Nephron progenitor cell (in vitro differentiated cells): Measurements from ENCODE around the gene POFUT2.

ENCODE experiments used
- DNase-seq: peaks from one replicate; pipeline ENCODE4 v3.0.0; 2021
- H3K27ac Mint-ChIP-seq: 2 replicates; pipeline ENCODE4 v1.8.0; 2021; ENCODE audit warnings: mild to moderate bottlenecking, moderate library complexity, mixed read lengths
- H3K27me3 Mint-ChIP-seq: 2 replicates; pipeline ENCODE4 v1.8.0; 2021; ENCODE audit warnings: mild to moderate bottlenecking, low read depth, mixed read lengths; ENCODE audit not compliant: poor library complexity
- H3K36me3 Mint-ChIP-seq: 2 replicates; pipeline ENCODE4 v1.8.0; 2021; ENCODE audit warnings: low read depth, mixed read lengths
- H3K4me1 Mint-ChIP-seq: 2 replicates; pipeline ENCODE4 v1.8.0; 2021; ENCODE audit warnings: mixed read lengths
- H3K4me3 Mint-ChIP-seq: 2 replicates; pipeline ENCODE4 v1.8.0; 2021; ENCODE audit warnings: mild to moderate bottlenecking, moderate library complexity, mixed read lengths
- H3K9me3 Mint-ChIP-seq: 2 replicates; pipeline ENCODE4 v1.8.0; 2021; ENCODE audit warnings: mild to moderate bottlenecking, moderate library complexity, mixed read lengths
- CTCF ChIP-seq: fragments of 200-600 bp; sonication (generic); IDR thresholded peaks from 2 replicates; pipeline ENCODE4 v1.5.0; 2021; ENCODE audit warnings: antibody characterized with exemption

POFUT2 gene

DNA sequence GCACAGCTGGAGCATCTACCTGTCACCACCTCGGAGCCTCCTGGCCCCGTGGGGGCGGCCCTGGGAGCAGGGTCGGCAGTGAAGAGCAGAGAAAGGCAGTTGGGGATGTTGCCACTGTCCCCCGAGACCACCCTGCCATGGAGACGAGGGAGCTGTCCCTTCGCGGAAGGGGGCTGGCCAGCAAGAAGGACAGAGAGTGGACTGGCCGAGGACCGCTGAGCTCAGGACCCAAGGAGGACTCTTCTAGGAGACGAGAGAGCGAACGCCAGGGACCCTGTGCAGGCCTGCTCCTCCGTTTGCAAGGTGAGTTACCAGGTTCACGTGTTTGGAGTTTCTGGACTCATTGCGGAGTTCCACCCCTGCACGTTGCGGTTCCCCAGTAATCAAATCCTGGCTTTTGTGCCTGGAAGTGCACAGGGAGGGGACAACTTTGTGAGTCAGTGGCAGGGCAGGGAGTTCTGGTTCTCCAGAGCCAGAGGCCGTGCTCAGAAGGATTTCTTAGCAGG lies 5.6 kb upstream of the POFUT2 start:
- Mint-ChIP-seq H3K27me3 (peaks cover 6% of the 10 kb centered on the region), H3K4me3 (no peak overlapping the region), H3K4me1 (peaks cover 59% of the 10 kb centered on the region), H3K36me3 (peaks cover 22% of the 10 kb centered on the region), H3K9me3 (peaks cover 8% of the 10 kb centered on the region), H3K27ac (no peak overlapping the region)
- DNase-seq = no peak
- TF ChIP-seq CTCF = no peak

DNA sequence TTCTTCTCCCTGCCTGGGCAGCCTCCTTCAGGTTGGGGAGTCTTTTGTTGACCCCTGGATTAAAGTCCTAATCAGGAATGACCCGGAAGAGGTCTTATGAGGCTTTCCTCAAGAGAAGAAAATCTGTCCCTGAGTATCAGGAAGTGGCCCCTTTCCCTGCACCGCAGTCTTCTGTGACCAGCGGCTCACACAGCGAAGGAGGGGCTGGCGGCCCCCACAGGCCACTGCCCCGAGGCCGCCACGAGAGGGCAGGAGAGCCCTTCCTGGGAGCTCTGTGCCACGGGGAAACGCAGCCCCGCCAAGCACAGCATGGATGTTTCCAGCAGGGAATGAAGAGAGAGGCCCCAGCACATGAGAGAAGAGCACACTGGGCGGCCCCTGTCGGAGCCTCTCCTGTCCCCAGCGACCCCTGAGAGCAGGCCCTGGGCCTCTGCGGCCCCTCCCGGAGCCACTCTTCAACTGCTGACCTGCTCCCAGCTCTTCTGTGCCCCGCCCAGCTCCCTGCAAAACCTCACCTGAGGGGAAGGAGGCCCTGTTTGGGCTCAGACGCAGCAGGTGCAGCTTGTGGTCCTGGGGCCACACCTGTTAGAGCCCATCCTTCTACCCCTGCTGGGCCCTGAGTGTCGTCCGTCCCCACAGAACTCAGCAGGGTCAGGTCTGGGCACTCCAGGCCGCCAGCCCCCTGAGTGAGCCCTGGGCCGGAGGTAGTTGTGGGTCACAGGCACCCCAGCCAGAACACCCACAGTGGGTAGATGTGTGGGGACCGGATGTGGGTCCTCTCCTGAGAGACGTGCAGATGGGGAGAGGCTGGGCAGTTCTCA lies 4.9 kb upstream of the POFUT2 start:
- Mint-ChIP-seq H3K4me3 (no peak overlapping the region), H3K27me3 (peaks cover 4% of the 10 kb centered on the region), H3K36me3 (peaks cover 19% of the 10 kb centered on the region), H3K4me1 (peaks cover 59% of the 10 kb centered on the region), H3K27ac (no peak overlapping the region), H3K9me3 (peaks cover 8% of the 10 kb centered on the region)
- TF ChIP-seq CTCF = peak; percentile 99
- DNase-seq = peak; percentile 89

DNA sequence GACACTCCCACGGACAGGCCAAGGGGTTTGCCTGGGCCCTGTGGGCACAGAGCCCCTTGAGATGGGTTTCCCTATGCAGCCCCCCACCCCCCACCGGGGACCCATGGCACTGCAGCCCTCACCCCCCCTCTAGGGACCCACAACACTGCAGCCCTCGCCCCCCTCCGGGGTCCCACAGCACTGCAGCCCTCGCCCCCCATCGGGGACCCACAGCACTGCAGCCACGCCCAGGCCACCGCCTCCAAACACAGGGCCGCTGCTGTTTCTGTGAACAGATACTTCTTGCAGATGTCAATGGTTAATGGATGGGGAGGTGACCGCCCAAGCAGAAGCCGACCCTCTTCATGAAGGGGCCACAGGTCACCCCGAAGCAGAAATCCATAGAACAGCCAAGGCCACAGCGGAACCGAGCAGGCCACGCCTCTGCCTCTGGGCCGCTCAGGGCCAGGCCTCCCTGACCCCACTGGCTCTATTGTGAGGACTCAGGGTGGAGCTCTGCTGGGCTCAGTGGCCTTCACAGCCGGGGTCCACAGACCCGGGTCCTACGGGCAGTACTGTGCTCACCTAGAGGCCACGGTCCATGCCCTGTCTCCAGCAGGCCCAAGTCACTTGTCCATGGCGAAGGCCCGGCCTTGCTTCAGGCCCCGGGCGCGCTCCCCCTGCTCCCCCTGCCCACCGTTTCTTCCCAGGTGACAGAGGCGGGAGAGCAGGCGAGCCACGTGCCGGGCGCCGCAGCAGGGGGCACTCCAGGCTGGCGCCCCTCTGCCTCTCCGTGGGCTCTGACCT lies 4.1 kb upstream of the POFUT2 start:
- no peak for DNase-seq
- H3K9me3 Mint-ChIP-seq = no peaks in the 10 kb centered on the region
- peaks cover 56% of the 10 kb centered on the region for H3K4me1 Mint-ChIP-seq
- TF ChIP-seq CTCF = no peak
- no peaks in the 10 kb centered on the region for H3K27me3 Mint-ChIP-seq
- H3K36me3 Mint-ChIP-seq = peaks cover 11% of the 10 kb centered on the region
- no peak overlapping the region for H3K27ac Mint-ChIP-seq
- no peak overlapping the region for H3K4me3 Mint-ChIP-seq

DNA sequence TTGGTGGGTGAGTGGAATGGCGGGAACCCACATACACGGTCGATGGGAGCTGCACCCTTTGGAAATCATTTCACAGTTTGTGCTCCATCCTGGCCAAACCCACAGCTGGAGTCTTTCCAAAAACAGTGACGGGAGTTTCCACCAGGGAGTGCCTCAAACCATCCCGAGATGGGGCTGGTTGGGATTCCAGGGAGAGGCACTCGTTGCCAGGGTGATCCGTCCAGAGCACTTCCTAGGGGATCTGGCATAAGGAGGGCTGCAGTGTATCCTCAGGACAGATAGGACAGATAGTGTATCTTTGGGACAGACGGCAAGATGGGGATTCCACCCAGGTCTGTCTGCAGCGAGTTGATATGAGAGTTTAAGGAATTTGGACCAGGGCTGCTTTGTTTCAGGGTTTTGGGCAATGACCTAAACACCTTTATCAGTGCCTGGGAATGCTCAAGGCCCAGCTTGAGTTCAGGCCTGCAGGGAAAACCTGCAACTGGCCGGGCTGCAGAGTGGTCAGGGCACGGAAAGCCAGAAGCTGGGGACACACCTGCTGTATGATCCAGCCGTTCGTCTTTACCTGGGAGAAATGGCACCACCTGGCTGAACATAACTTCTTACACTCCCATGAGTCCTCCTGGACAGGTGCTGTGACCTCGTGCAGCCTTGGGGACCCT lies 3.4 kb upstream of the POFUT2 start:
- H3K9me3 Mint-ChIP-seq = no peaks in the 10 kb centered on the region
- DNase-seq = no peak
- no peaks in the 10 kb centered on the region for H3K27me3 Mint-ChIP-seq
- H3K4me1 Mint-ChIP-seq = peaks cover 55% of the 10 kb centered on the region
- H3K36me3 Mint-ChIP-seq = peaks cover 11% of the 10 kb centered on the region
- TF ChIP-seq CTCF = no peak
- no peak overlapping the region for H3K4me3 Mint-ChIP-seq
- peak overlapping the region; percentile 64 for H3K27ac Mint-ChIP-seq

GRCh38 chr21:45289655-45290515 lies 2.2 kb upstream of the POFUT2 start:
- Mint-ChIP-seq H3K27ac (no peak overlapping the region), H3K36me3 (peaks cover 21% of the 10 kb centered on the region), H3K9me3 (no peaks in the 10 kb centered on the region), H3K4me1 (peaks cover 55% of the 10 kb centered on the region), H3K27me3 (no peaks in the 10 kb centered on the region), H3K4me3 (peak overlapping the region; percentile 66)
- TF ChIP-seq CTCF = no peak
- no peak for DNase-seq
